Endothelial cell of umbilical vein (primary cell): ENCODE data around the gene RPL3. TPM values are rescaled to one million over a fixed set of nuclear protein-coding genes. Genes with fewer than 3 reads are reported as not detected.

Source experiments
- BruUV-seq: library from RNA; stranded (reverse); fragments of 400-500 nt; replicated peaks from 2 replicates; lab custom pipeline; 2021; lab: Mats Ljungman, UMichigan
- CTCF ChIA-PET: fragments of 300-600, 350-600 bp; sonication (Branson Sonifier 250); formaldehyde crosslinking; loops from one replicate; lab custom pipeline; 2021; ENCODE audit warnings: antibody characterized with exemption, inconsistent platforms; lab: Charles Lee
- POLR2A ChIA-PET: fragments of 300-600, 350-600 bp; sonication (Branson Sonifier 250); formaldehyde crosslinking; loops from one replicate; lab custom pipeline; 2021; ENCODE audit warnings: antibody characterized with exemption, inconsistent platforms; lab: Charles Lee
- DNase-seq: peaks from one replicate; pipeline ENCODE4 v3.0.0-alpha.2; 2011; ENCODE audit warnings: low read depth, low spot score
- FAIRE-seq: peaks from 2 replicates; lab custom pipeline; 2011; peaks lifted over from hg19 to GRCh38; lab: Jason Lieb, UNC
- H2AFZ ChIP-seq: 2 replicates; pipeline ENCODE4 v1.6.0; 2012; ENCODE audit warnings: low read depth, low read length, control low read depth, inconsistent platforms
- H3K27ac ChIP-seq: 2 replicates; pipeline ENCODE4 v1.5.1; 2011; ENCODE audit warnings: low read depth, mild to moderate bottlenecking, control low read depth, low read length, moderate library complexity; ENCODE audit not compliant: insufficient read depth
- H3K27me3 ChIP-seq, 2 experiments: 2 replicates each; pipeline versions ENCODE4 v1.6.0 to v1.6.1; 2011; ENCODE audit warnings: low read length in 2 of 2, mixed read lengths in 1 of 2; ENCODE audit not compliant: control insufficient read depth in 2 of 2, insufficient read depth in 2 of 2
- H3K36me3 ChIP-seq, 2 experiments: 2 replicates in 1 of 2; 3 replicates in 1 of 2; pipeline ENCODE4 v1.5.1; 2011; ENCODE audit warnings: low read length in 2 of 2, mild to moderate bottlenecking in 1 of 2, moderate library complexity in 1 of 2; ENCODE audit not compliant: control insufficient read depth in 2 of 2, insufficient read depth in 2 of 2; ENCODE audit errors: extremely low read depth in 1 of 2
- H3K4me1 ChIP-seq: 3 replicates; pipeline ENCODE4 v1.5.1; 2011; ENCODE audit warnings: mild to moderate bottlenecking, low read length; ENCODE audit not compliant: control insufficient read depth, insufficient read depth; ENCODE audit errors: extremely low read depth
- H3K4me2 ChIP-seq: 2 replicates; pipeline ENCODE4 v1.6.1; 2011; ENCODE audit warnings: low read length, control low read depth, mixed read lengths; ENCODE audit not compliant: insufficient read depth
- H3K4me3 ChIP-seq, 3 experiments: fragments of 200-600 bp in 1 of 3; sonication (generic), shearing (Covaris generic) in 1 of 3; replicated peaks in 1 of 3; 2 replicates each; pipeline ENCODE4 v1.5.1; 2011 to 2016; ENCODE audit warnings: control low read depth in 3 of 3, low read length in 3 of 3, mild to moderate bottlenecking in 2 of 3, inconsistent platforms in 1 of 3, low read depth in 1 of 3, moderate library complexity in 1 of 3; ENCODE audit not compliant: insufficient read depth in 1 of 3
- H3K79me2 ChIP-seq: 2 replicates; pipeline ENCODE4 v1.6.0; 2012; ENCODE audit warnings: low read length, inconsistent platforms; ENCODE audit not compliant: control insufficient read depth, insufficient read depth
- H3K9ac ChIP-seq: replicated peaks from 2 replicates; pipeline ENCODE3; 2011; ENCODE audit warnings: low read length, control low read depth; ENCODE audit not compliant: insufficient read depth; ENCODE audit errors: extremely low read depth
- H3K9me1 ChIP-seq: replicated peaks from 3 replicates; pipeline ENCODE4 v1.6.0; 2011; ENCODE audit warnings: mild to moderate bottlenecking, low read length; ENCODE audit not compliant: control insufficient read depth, insufficient read depth; ENCODE audit errors: extremely low read depth
- H3K9me3 ChIP-seq: replicated peaks from 2 replicates; pipeline ENCODE4 v1.5.1; 2012; ENCODE audit warnings: low read length, inconsistent platforms; ENCODE audit not compliant: control insufficient read depth, insufficient read depth
- H4K20me1 ChIP-seq: replicated peaks from 2 replicates; pipeline ENCODE3; 2011; ENCODE audit warnings: mild to moderate bottlenecking, low read length; ENCODE audit not compliant: control insufficient read depth, insufficient read depth; ENCODE audit errors: extremely low read depth
- CTCF ChIP-seq, 2 donors: IDR thresholded peaks; 1 replicate in 1 of 2; 2 replicates in 1 of 2; pipeline ENCODE4 v1.5.1; 2011; ENCODE audit warnings: low read length in 2 of 2, mild to moderate bottlenecking in 2 of 2, moderate library complexity in 2 of 2, control low read depth in 1 of 2, inconsistent platforms in 1 of 2, low read depth in 1 of 2; ENCODE audit not compliant: insufficient read depth in 1 of 2; ENCODE audit errors: extremely low read depth in 1 of 2
- EZH2 ChIP-seq: IDR thresholded peaks from 2 replicates; pipeline ENCODE4 v1.6.1; 2012; ENCODE audit warnings: borderline replicate concordance, low read depth, mild to moderate bottlenecking, moderate library complexity, low read length, inconsistent platforms; ENCODE audit not compliant: severe bottlenecking
- FOS ChIP-seq: IDR thresholded peaks from 2 replicates; pipeline ENCODE4 v1.6.1; 2011; ENCODE audit warnings: mild to moderate bottlenecking, low read length, moderate library complexity, borderline replicate concordance; ENCODE audit not compliant: insufficient read depth
- GATA2 ChIP-seq: IDR thresholded peaks from 2 replicates; pipeline ENCODE4 v1.7.0; 2011; ENCODE audit warnings: low read depth, mild to moderate bottlenecking, moderate library complexity, mixed read lengths, low read length; ENCODE audit not compliant: insufficient read length, insufficient read depth
- JUN ChIP-seq: IDR thresholded peaks from 2 replicates; pipeline ENCODE4 v1.6.1; 2011; ENCODE audit warnings: borderline replicate concordance, low read depth; ENCODE audit not compliant: insufficient read length, insufficient read depth
- MYC ChIP-seq: IDR thresholded peaks from one replicate; pipeline ENCODE4 v1.6.1; 2011; ENCODE audit warnings: mild to moderate bottlenecking, low read depth, low read length
- POLR2A ChIP-seq: IDR thresholded peaks from 2 replicates; pipeline ENCODE4 v1.6.1; 2012; ENCODE audit warnings: low read depth, mild to moderate bottlenecking, control low read depth, low read length
- POLR2AphosphoS5 ChIP-seq: IDR thresholded peaks from 2 replicates; pipeline ENCODE4 v1.6.1; 2012; ENCODE audit warnings: low read depth, mild to moderate bottlenecking, control low read depth, low read length, moderate library complexity; ENCODE audit not compliant: insufficient read depth
- dilution Hi-C: fragments of 300-500 bp; cut with MboI; formaldehyde crosslinking; loops from one replicate; pipeline ENCODE4 v1.15.0; 2019; ENCODE audit warnings: low sequenced_read_pairs; ENCODE audit not compliant: extremely low pct_ligation_motif_present
- intact Hi-C: fragments of 100-400 bp; cut with micrococcal nuclease; formaldehyde crosslinking; loops from one replicate; pipeline ENCODE4 v1.10.0; 2022
- polyA plus RNA-seq, 4 experiments: library from polyadenylated mRNA; depleted of rRNA in 3 of 4; stranded (reverse) in 3 of 4; unstranded in 1 of 4; fragments of >200 nt; gene quantifications; 2 replicates each; pipeline versions ENCODE4 v1.2.1 to v1.2.3, GENCODE V29; 2011 to 2012; ENCODE audit warnings: missing spikeins in 1 of 4
- total RNA-seq: library from RNA; stranded (reverse); gene quantifications from 2 replicates; pipeline ENCODE4 v1.2.3, GENCODE V29; 2021
- TF ChIP-seq, protein P1 (sequence below): IDR thresholded peaks from 2 replicates; pipeline ENCODE4 v1.6.1; 2011; ENCODE audit not compliant: insufficient read depth, insufficient read length

Gene RPL3
- total and polyA plus RNA-seq, 2 donors (not counting 3 experiments of a cell fraction or from before 2014, with no cell fraction given): 1,954 to 4,065 TPM

DNA sequence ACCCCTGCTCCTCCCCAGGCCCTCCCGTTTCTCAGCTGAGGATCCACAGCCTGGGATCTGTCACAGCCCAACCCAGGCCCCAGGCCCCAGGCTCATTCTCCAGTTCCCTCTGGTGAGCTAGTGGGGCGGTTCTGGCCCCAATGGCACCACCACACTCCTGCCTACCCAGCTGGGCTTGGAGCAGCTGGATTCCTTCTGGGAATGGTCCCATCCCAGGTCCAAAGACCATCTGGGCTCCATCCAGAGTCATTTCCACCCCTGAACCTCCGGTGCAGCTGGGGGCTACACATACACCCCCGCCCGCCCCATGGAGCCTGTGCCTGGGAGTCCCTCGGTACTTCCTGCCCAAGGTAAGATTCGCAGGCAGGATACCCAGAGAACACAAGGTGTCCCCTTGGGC is 39.2 kb downstream of the RPL3 start:
- H2AFZ ChIP-seq: no peak overlapping the region
- TF ChIP-seq, protein P1, sequence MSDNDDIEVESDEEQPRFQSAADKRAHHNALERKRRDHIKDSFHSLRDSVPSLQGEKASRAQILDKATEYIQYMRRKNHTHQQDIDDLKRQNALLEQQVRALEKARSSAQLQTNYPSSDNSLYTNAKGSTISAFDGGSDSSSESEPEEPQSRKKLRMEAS: no peak
- TF ChIP-seq JUN (no peak), POLR2AphosphoS5 (no peak), GATA2 (no peak), MYC (no peak), EZH2 (no peak), POLR2A (no peak), FOS (no peak), CTCF (IDR thresholded peaks at IDR 0.05; ENCODE audit: extremely low read depth in 1 of 2, insufficient read depth in 1 of 2, low read depth in 1 of 2, low read length in 2 of 2) (no peak)
- no peaks in the 10 kb centered on the region for H3K79me2 ChIP-seq
- H3K9me1 ChIP-seq: no peaks in the 10 kb centered on the region
- H3K9ac ChIP-seq: no peak overlapping the region
- peaks cover 43% of the 10 kb centered on the region for H3K4me1 ChIP-seq
- no peak overlapping the region for H3K4me2 ChIP-seq
- ChIA-PET CTCF (interaction anchor here (1.1 to 2.2 kb wide), 4 partner anchors 11 to 109 kb away, joined by 3 to 10 read pairs (median 4); partner anchors contain the start of gene PDGFB), POLR2A (interaction anchor here (0.6 to 1.3 kb wide), 2 partner anchors 35 to 1401 kb away, joined by 3 to 6 read pairs; partner anchors contain the start of gene PDGFB)
- H4K20me1 ChIP-seq: no peaks in the 10 kb centered on the region
- no peak overlapping the region for H3K4me3 ChIP-seq
- no peaks in the 10 kb centered on the region for H3K36me3 ChIP-seq
- intact Hi-C loops: no loop called here
- dilution Hi-C loops: no loop called here
- H3K9me3 ChIP-seq: no peaks in the 10 kb centered on the region
- DNase-seq: no peak
- FAIRE-seq: no peak
- H3K27me3 ChIP-seq: no peaks in the 10 kb centered on the region
- H3K27ac ChIP-seq: no peak overlapping the region
- BruUV-seq: no TSS peak
